Thyroid gland (tissue), 4 donors: ENCODE measurements around the gene KRTAP21-3.

Source experiments
- CTCF ChIP-seq, 6 experiments: fragments of 200-600 bp in 3 of 6; fragments of 450-650 bp in 3 of 6; sonication (generic) in 3 of 6; IDR thresholded peaks; one replicate each; pipeline ENCODE4 v1.5.1; 2016 to 2019; ENCODE audit warnings: antibody characterized with exemption in 6 of 6, mild to moderate bottlenecking in 2 of 6, inconsistent platforms in 1 of 6, moderate library complexity in 1 of 6
- POLR2A ChIP-seq, 2 donors: fragments of 450-650 bp; IDR thresholded peaks; one replicate each; pipeline ENCODE4 v1.6.1; 2017; ENCODE audit warnings: antibody characterized with exemption in 2 of 2, mild to moderate bottlenecking in 2 of 2, moderate library complexity in 1 of 2

GRCh38 chr21:30713766-30714165 lies 4.8 kb downstream of the KRTAP21-3 start:
- no peak for TF ChIP-seq CTCF (IDR thresholded peaks at IDR 0.05)
- TF ChIP-seq POLR2A (IDR thresholded peaks at IDR 0.05) = no peak
